Activated CD8-positive, alpha-beta memory T cell treated with anti-CD3 and anti-CD28 coated beads for 36 hours (primary cell): ENCODE data around the gene CDKL1. TPM values are rescaled to one million over a fixed set of nuclear protein-coding genes. Genes with fewer than 3 reads are reported as not detected.
"Not testable (repeated sequence)": the region's sequence is repeated elsewhere in the genome, so short reads cannot be mapped to it uniquely, and the experiment has no call there.

Experiments
- CTCF ChIA-PET: fragments of 350-600 bp; sonication (Branson Sonifier 250); formaldehyde crosslinking; loops from one replicate; lab custom pipeline; 2021; ENCODE audit warnings: antibody characterized with exemption; lab: Charles Lee
- POLR2A ChIA-PET: fragments of 350-600 bp; sonication (Branson Sonifier 250); formaldehyde crosslinking; loops from one replicate; lab custom pipeline; 2021; ENCODE audit warnings: antibody characterized with exemption; lab: Charles Lee
- total RNA-seq, 2 experiments: library from RNA; stranded (reverse); gene quantifications; one replicate each; pipeline ENCODE4 v1.2.3, GENCODE V29; 2021

CDKL1 gene
- total RNA-seq, 2 experiments from 2014 or later: 4.4 to 5.5 TPM

- POLR2A ChIA-PET: no interaction called here
- CTCF ChIA-PET: no interaction called here
These were observed 6.8 kb downstream of the CDKL1 start for GRCh38 chr14:50389668-50390441.

GRCh38 chr14:50388256-50388931, 8.3 kb downstream of the CDKL1 start:
- ChIA-PET POLR2A (no interaction called here), CTCF (interaction anchor here (1.0 kb wide), 1 partner anchor 67 kb away, joined by 3 read pairs; no protein-coding TSS in a partner anchor)

GRCh38 chr14:50387548-50387947, 9.1 kb downstream of the CDKL1 start:
- POLR2A ChIA-PET: no interaction called here
- CTCF ChIA-PET: no interaction called here

GRCh38 chr14:50383618-50384225, 13.0 kb downstream of the CDKL1 start:
- CTCF ChIA-PET: no interaction called here
- POLR2A ChIA-PET: no interaction called here

- POLR2A ChIA-PET: interaction anchor here (0.6 kb wide), 1 partner anchor 35 kb away, joined by 4 read pairs; no protein-coding TSS in a partner anchor
- CTCF ChIA-PET: interaction anchor here (1.2 kb wide), 1 partner anchor 15 kb away, joined by 3 read pairs; no protein-coding TSS in a partner anchor
These were observed 14.8 kb downstream of the CDKL1 start for GRCh38 chr14:50381823-50382287.

GRCh38 chr14:50381008-50381407, 15.7 kb downstream of the CDKL1 start:
- POLR2A ChIA-PET: interaction anchor here (0.6 kb wide), 1 partner anchor 34 kb away, joined by 4 read pairs; no protein-coding TSS in a partner anchor
- CTCF ChIA-PET: interaction anchor here (1.2 kb wide), 1 partner anchor 14 kb away, joined by 3 read pairs; no protein-coding TSS in a partner anchor

- POLR2A ChIA-PET: interaction anchor here (0.6 kb wide), 1 partner anchor 39 kb away, joined by 3 read pairs; no protein-coding TSS in a partner anchor
These were observed 16.2 kb downstream of the CDKL1 start for GRCh38 chr14:50380455-50380854.

GRCh38 chr14:50379563-50379962, 17.1 kb downstream of the CDKL1 start:
- ChIA-PET POLR2A (no interaction called here), CTCF (interaction anchor here (0.6 kb wide), 1 partner anchor 20 kb away, joined by 3 read pairs; no protein-coding TSS in a partner anchor)

More at GRCh38 chr14:50380455-50380854, 16.2 kb downstream of the CDKL1 start:
- CTCF ChIA-PET: no interaction called here

GRCh38 chr14:50377550-50378085, 19.1 kb downstream of the CDKL1 start:
- CTCF ChIA-PET: no interaction called here
- POLR2A ChIA-PET: no interaction called here

GRCh38 chr14:50375760-50376159, 20.9 kb downstream of the CDKL1 start:
- ChIA-PET POLR2A (no interaction called here), CTCF (no interaction called here)

GRCh38 chr14:50373959-50374358, 22.7 kb downstream of the CDKL1 start:
- POLR2A ChIA-PET: no interaction called here

GRCh38 chr14:50371546-50371945, 25.1 kb downstream of the CDKL1 start:
- CTCF ChIA-PET: no interaction called here
- POLR2A ChIA-PET: no interaction called here

More at GRCh38 chr14:50373959-50374358, 22.7 kb downstream of the CDKL1 start:
- CTCF ChIA-PET: interaction anchor here (0.6 kb wide), 1 partner anchor 677 kb away, joined by 3 read pairs; no protein-coding TSS in a partner anchor

- CTCF ChIA-PET: interaction anchor here (0.8 kb wide), 1 partner anchor 15 kb away, joined by 3 read pairs; no protein-coding TSS in a partner anchor
- POLR2A ChIA-PET: no interaction called here
These were observed 30.1 kb downstream of the CDKL1 start for GRCh38 chr14:50366589-50366988.

GRCh38 chr14:50366115-50366514, 30.6 kb downstream of the CDKL1 start:
- POLR2A ChIA-PET: no interaction called here
- CTCF ChIA-PET: no interaction called here

GRCh38 chr14:50365572-50365971, 31.1 kb downstream of the CDKL1 start:
- CTCF ChIA-PET, POLR2A ChIA-PET: not testable (repeated sequence)

GRCh38 chr14:50364792-50365191, 31.9 kb downstream of the CDKL1 start:
- POLR2A ChIA-PET: interaction anchor here (0.9 kb wide), 1 partner anchor 29 kb away, joined by 3 read pairs; no protein-coding TSS in a partner anchor

GRCh38 chr14:50363714-50364111, 33.0 kb downstream of the CDKL1 start:
- CTCF ChIA-PET: interaction anchor here (0.6 to 1.3 kb wide), 4 partner anchors 19 to 734 kb away, joined by 3 to 5 read pairs (median 4); no protein-coding TSS in a partner anchor
- POLR2A ChIA-PET: interaction anchor here (1.6 kb wide), 1 partner anchor 33 kb away, joined by 5 read pairs; the partner anchor contains the start of gene CDKL1

More at GRCh38 chr14:50364792-50365191, 31.9 kb downstream of the CDKL1 start:
- CTCF ChIA-PET: interaction anchor here (1.3 kb wide), 1 partner anchor 43 kb away, joined by 5 read pairs; no protein-coding TSS in a partner anchor
